Measurements from ENCODE around the gene OR7E24.
"Not testable (repeated sequence)": the region's sequence is repeated elsewhere in the genome, so short reads cannot be mapped to it uniquely, and the experiment has no call there.

Gene OR7E24

DNA sequence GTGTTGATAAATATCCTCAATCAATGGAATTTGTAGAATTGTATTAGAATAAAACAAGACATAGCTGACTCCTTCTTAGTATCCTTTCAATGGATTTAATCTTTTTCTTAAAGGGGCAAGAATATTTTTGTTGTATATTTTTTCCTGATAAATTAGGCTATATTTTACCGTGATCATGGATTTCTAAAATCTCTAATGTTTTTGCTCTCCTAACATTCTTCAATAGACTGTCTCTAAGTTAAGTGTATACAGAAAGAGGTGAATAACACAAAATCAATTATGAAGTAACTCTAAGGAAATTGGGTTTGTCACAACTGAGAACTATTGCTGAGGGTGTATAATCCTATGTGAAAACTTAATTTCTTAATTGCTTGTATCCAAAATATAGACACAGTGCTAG is at the start of gene OR7E24:
OR7E24 (plus strand) TSS at position 301 of the 400 bp plus-strand sequence. CDS start 114 bp downstream, outside the sequence.
- no peak for DNase-seq

DNA sequence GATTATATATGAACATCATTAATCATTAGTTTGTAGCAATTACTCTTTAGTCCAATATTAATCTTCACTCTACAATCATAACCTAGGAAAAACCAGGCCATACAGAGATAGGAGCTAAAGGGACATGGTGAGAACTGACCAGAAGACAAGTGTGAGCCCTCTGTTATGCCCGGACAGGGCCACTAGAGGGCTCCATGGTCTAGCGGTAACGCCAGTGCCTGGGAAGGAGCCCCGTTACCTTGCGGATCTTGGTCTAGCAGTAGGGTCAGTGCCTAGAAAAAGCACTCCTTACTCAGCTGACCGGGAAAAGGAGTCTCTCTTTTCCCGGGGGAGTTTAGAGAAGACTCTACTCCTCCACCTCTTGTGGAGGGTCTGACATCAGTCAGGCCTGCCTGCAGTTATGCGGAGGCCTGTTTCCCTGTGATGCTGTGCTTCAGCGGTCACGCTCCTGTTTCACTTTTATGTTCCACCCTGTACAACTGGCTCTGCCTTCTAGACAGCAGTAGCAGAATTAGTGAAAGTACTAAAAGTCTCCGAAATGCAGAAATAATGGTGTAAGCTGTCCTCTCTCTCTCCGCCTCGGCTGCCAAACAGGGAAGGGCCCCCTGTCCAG is 45.1 kb upstream of the OR7E24 start:
- DNase-seq, result peak; percentile 51

DNA sequence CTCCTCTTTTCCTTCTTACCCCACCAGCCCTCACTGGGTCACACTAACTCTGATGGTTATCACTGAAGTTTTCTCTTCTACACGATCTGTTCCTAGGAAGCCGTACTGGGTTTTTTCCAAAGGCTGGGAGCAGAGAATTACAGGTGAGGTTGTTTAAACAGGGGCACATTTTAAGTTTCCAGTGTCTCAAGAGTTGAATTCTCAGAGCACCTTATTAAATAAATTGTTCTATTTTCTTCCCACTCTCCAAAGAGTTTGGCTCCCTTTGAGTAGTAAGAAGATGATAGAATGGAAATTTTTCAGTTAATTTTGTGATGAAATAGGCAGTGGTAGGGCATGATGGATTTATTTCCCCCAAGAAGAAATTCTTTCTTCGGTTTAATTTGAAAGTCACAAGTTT is 31.2 kb upstream of the OR7E24 start, which contains the start of gene OR7D4:
OR7D4 (minus strand) TSS at position 101 of the 400 bp plus-strand sequence. CDS start 4,752 bp downstream, outside the sequence.
- DNase-seq, result no peak

DNA sequence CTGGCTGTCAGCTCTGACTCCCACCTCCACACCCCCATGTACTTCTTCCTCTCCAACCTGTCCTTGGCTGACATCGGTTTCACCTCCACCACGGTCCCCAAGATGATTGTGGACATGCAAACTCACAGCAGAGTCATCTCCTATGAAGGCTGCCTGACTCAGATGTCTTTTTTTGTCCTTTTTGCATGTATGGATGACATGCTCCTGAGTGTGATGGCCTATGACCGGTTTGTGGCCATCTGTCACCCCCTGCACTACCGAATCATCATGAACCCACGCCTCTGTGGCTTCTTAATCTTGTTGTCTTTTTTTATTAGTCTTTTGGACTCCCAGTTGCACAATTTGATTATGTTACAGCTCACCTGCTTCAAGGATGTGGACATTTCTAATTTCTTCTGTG is 506 bp downstream of the OR7E24 start:
- no peak for DNase-seq

DNA sequence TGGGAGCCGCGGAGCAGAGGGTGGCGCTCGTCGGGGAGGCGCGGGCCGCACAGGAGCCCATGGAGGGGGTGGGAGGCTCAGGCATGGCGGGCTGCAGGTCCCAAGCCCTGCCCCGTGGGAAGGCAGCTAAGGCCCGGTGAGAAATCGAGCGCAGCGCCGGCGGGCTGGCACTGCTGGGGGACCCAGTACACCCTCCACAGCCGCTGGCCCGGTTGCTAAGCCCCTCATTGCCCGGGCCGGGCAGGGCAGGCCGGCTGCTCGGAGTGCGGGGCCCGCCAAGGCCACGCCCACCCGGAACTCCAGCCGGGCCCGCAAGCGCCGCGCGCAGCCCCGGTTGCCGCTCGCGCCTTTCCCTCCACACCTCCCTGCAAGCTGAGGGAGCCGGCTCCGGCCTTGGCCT is 32.8 kb downstream of the OR7E24 start:
- not testable (repeated sequence) for DNase-seq

DNA sequence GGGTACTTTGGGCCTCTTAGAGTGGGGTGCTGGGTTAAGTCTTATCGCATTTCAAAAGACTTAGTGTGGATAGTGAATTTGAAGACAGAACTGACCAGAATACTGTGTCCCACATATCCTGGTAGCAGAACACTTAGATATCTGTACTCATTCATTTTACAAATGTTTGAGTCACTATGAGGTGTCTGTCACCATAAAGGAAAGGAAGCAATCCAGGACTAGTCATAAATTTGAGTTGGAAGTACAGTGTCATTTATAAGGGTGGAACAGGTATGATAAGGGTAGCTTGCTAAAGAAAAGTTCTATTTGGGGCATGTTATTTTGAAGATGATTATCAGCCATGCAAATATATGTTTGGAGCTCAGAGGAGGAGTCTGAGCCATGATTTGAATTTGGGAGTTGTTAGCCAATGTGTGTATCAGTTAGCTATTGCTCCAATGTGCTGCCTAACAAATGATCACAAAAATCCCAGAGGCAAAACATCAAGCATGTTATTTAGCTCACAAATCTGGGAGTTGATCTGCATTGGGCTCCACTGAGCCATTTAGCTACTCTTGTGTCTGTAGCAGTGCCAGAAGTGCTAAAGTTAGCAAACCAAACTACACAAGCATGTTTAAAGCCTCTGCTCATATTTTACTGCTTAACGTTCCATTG is 38.6 kb downstream of the OR7E24 start:
- DNase-seq, result no peak

DNA sequence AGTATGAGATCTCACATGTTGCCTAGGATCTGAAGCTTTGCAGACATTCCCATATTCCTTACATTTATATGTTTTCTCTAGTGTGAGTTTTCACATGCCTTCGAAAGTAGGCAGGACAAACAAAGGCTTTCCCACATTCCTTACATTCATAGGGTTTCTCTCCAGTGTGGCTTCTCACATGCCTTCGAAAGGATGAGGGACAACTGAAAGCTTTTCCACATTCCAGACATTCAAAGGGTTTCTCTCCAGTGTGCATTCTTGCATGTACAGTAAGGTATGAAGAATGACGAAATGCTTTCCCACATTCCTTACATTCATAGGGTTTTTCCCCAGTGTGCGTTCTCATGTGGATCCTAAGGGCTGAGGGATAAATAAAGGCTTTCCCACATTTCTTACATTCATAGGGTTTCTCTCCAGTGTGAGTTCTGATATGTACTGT is 44.7 kb downstream of the OR7E24 start:
- DNase-seq, result no peak

DNA sequence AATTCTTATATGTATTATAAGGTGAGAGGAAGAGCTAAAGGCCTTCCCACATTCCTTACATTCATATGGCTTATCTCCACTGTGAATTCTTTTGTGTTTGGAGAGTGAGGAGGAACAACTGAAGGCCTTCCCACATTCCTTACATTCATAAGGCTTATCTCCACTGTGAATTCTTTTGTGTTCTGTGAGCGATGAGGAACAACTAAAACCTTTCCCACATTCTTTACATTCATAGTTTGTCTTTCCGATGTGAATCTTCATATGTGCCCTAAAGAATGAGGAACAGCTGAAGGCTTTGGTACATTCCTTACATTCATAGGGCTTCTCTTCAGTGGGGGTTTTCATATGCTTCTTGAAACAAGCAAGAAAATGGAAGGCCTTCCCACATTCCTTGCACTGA is 45.6 kb downstream of the OR7E24 start:
- no peak for DNase-seq

Measured in stimulated activated naive CD4-positive, alpha-beta T cell treated with Interleukin-2 at 50 U/mL for 16 hours (primary cell).